Measurements from ENCODE around the gene ANKH. TPM values are rescaled to one million over a fixed set of nuclear protein-coding genes. Genes with fewer than 3 reads are reported as not detected.
"Not testable (repeated sequence)": the region's sequence is repeated elsewhere in the genome, so short reads cannot be mapped to it uniquely, and the experiment has no call there.

Gene ANKH
- total and polyA plus RNA-seq, 2 of the 13 experiments (the other 11 are each of a cell fraction or from before 2014, with no cell fraction given): 25.0 to 36.0 TPM

GRCh38 chr5:14821100-14821845 is 50.3 kb downstream of the ANKH start (continued):
- TF ChIP-seq GMEB1 (CRISPR knock-in tag; IDR thresholded peaks at IDR 0.05; ENCODE audit: borderline replicate concordance) (no peak), PRDM4 (CRISPR knock-in tag; IDR thresholded peaks at IDR 0.05; ENCODE audit: borderline replicate concordance) (no peak), XRCC5 (optimal IDR thresholded peaks at IDR 0.05; ENCODE audit: low read length) (no peak), ZNF629 (CRISPR knock-in tag; conservative IDR thresholded peaks at IDR 0.05) (no peak), ZNF124 (CRISPR knock-in tag; IDR thresholded peaks at IDR 0.05) (no peak)

- Histone ChIP-seq H4K20me1 (ENCODE audit: insufficient read depth, low read length) (no peaks in the 10 kb centered on the region), H3K9ac (ENCODE audit: insufficient read depth, low read depth, low read length) (no peak overlapping the region), H3K36me3 (replicated peaks in 1 of 2; ENCODE audit: control insufficient read depth in 1 of 2, insufficient read depth in 2 of 2, low read length in 2 of 2) (no peaks in the 10 kb centered on the region), H3K79me2 (ENCODE audit: insufficient read depth, low read length) (no peaks in the 10 kb centered on the region), H3K4me1 (ENCODE audit: insufficient read depth, low read length) (no peaks in the 10 kb centered on the region), H3K4me3 (replicated peaks in 1 of 3; ENCODE audit: insufficient read depth in 1 of 3, low read depth in 2 of 3, low read length in 3 of 3) (no peak overlapping the region), H3K27me3 (ENCODE audit: control insufficient read depth in 1 of 2, insufficient read depth in 2 of 2, low read length in 2 of 2) (no peaks in the 10 kb centered on the region), H3K27ac (ENCODE audit: extremely low read length, insufficient read depth, low read length) (no peak overlapping the region), H3K9me3 (ENCODE audit: low read length) (no peaks in the 10 kb centered on the region), H3K4me2 (ENCODE audit: low read depth, low read length) (no peak overlapping the region), H2AFZ (ENCODE audit: low read length) (no peak overlapping the region)
- in situ Hi-C loops (cut with HindIII; ENCODE audit: extremely low pct_ligation_motif_present, low pct_unique_long_range_greater_than_20kb) (no loop called here), intact Hi-C loops (cut with micrococcal nuclease; ENCODE audit: unreplicated experiment) (no loop called here)
- DNase-seq (ENCODE audit: low spot score): no peak
- no peak for FAIRE-seq
- CTCF ChIA-PET (ENCODE audit: low intra/inter-chr PET ratio, low total read pairs): no interaction called here
- WGBS (ENCODE audit: low lambda C conversion rate): 92% methylated on average over 14 of the region's 14 CpGs
- BruUV-seq (replicated peaks): no TSS peak
- POLR2A ChIA-PET: no interaction called here
- ATAC-seq: no peak
- no peak for TF ChIP-seq REL (CRISPR knock-in tag; conservative IDR thresholded peaks at IDR 0.05)
Observed at GRCh38 chr5:14818931-14819790, 52.4 kb downstream of the ANKH start.

GRCh38 chr5:14817762-14818136 is 53.8 kb downstream of the ANKH start:
- H3K9ac ChIP-seq (ENCODE audit: insufficient read depth, low read depth, low read length); H3K4me3 ChIP-seq (replicated peaks in 1 of 3; ENCODE audit: insufficient read depth in 1 of 3, low read depth in 2 of 3, low read length in 3 of 3); BruUV-seq (replicated peaks); H3K27ac ChIP-seq (ENCODE audit: extremely low read length, insufficient read depth, low read length); CTCF ChIA-PET (ENCODE audit: low intra/inter-chr PET ratio, low total read pairs); in situ Hi-C loops (cut with HindIII; ENCODE audit: extremely low pct_ligation_motif_present, low pct_unique_long_range_greater_than_20kb); H3K27me3 ChIP-seq (ENCODE audit: control insufficient read depth in 1 of 2, insufficient read depth in 2 of 2, low read length in 2 of 2); DNase-seq (ENCODE audit: low spot score); POLR2A ChIA-PET; H3K9me3 ChIP-seq (ENCODE audit: low read length); H2AFZ ChIP-seq (ENCODE audit: low read length); FAIRE-seq; H3K79me2 ChIP-seq (ENCODE audit: insufficient read depth, low read length); intact Hi-C loops (cut with micrococcal nuclease; ENCODE audit: unreplicated experiment); H4K20me1 ChIP-seq (ENCODE audit: insufficient read depth, low read length); H3K4me2 ChIP-seq (ENCODE audit: low read depth, low read length); ATAC-seq; H3K36me3 ChIP-seq (replicated peaks in 1 of 2; ENCODE audit: control insufficient read depth in 1 of 2, insufficient read depth in 2 of 2, low read length in 2 of 2): not testable (repeated sequence)
- peaks cover 12% of the 10 kb centered on the region for H3K4me1 ChIP-seq (ENCODE audit: insufficient read depth, low read length)
- WGBS (ENCODE audit: low lambda C conversion rate): 96% methylated on average over 2 of the region's 2 CpGs
